ENCODE measurements around the gene CDC45.

The CDC45 gene

DNA sequence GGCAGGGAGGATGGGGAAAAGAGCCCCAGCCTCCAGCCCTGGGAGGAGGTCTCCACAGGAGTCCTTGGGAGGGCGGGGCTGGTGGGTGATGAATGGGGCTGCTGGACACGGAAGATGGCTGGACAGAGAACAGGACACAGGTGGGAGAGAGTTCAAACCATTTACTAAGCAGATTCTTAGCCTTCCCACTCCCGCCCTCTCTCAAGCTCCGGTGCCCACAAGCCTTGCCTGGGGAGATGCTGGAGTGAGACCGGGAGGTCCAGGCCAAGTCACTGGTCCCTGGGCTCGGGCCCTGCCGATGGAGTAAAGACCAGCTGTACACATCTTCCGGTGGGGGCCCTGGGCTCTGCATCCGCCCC is 43.1 kb downstream of the CDC45 start:
- H3K4me3 ChIP-seq (ENCODE audit: control insufficient read depth, low read depth, low read length): no peak overlapping the region
- no peak for DNase-seq (ENCODE audit: low read depth)
- TF ChIP-seq, protein P1, sequence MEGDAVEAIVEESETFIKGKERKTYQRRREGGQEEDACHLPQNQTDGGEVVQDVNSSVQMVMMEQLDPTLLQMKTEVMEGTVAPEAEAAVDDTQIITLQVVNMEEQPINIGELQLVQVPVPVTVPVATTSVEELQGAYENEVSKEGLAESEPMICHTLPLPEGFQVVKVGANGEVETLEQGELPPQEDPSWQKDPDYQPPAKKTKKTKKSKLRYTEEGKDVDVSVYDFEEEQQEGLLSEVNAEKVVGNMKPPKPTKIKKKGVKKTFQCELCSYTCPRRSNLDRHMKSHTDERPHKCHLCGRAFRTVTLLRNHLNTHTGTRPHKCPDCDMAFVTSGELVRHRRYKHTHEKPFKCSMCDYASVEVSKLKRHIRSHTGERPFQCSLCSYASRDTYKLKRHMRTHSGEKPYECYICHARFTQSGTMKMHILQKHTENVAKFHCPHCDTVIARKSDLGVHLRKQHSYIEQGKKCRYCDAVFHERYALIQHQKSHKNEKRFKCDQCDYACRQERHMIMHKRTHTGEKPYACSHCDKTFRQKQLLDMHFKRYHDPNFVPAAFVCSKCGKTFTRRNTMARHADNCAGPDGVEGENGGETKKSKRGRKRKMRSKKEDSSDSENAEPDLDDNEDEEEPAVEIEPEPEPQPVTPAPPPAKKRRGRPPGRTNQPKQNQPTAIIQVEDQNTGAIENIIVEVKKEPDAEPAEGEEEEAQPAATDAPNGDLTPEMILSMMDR (IDR thresholded peaks at IDR 0.05; ENCODE audit: control insufficient read depth, insufficient read depth, low read depth, low read length, missing control alignments): no peak

DNA sequence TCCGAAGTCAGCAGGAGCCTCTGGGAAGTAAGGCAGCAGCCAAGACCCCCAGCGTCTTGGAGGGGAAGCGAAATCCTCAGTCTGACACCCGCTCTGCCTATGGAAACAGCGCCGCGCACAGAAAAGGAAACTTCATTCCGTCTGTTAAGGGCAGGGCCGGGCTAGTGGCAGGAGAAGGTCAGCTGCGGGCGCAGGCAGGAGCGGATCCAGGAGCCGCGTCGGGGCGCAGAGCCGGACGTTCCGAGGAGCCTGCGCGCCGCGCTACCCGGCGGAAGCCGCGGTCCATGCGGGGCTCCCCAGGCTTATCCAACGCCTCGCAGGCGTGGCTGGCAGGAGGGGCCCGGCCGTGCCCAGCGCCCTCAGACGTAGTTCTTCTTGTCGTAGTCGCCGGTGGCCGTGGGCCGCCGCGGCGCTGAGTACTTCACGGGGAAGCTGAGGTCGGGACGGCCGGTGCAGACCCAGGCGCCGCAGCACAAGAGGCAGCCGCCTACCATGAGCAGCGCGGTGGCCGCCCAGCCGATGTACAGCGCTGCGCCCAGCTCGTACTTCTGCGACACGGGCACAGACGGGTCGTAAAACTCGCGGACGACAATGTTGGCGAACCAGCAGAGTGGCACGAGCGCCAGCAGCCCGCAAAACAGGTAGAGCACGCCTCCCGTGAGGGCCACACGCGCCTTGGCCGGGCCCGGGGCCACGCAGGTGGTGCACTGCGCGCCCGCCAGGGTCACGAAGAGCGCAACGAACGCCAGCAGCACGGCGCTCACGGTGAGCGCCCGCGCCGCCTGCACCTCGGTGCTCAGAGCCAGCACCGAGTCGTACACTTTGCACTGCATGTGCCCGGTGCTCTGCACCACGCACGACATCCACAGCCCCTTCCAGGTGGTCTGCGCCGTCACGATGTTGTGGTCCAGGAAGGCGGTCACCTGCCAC is 43.8 kb downstream of the CDC45 start:
- DNase-seq (ENCODE audit: low read depth): no peak
- TF ChIP-seq, protein P1 (IDR thresholded peaks at IDR 0.05; ENCODE audit: control insufficient read depth, insufficient read depth, low read depth, low read length, missing control alignments): no peak
- peak overlapping the region; percentile 40 for H3K4me3 ChIP-seq (ENCODE audit: control insufficient read depth, low read depth, low read length)

DNA sequence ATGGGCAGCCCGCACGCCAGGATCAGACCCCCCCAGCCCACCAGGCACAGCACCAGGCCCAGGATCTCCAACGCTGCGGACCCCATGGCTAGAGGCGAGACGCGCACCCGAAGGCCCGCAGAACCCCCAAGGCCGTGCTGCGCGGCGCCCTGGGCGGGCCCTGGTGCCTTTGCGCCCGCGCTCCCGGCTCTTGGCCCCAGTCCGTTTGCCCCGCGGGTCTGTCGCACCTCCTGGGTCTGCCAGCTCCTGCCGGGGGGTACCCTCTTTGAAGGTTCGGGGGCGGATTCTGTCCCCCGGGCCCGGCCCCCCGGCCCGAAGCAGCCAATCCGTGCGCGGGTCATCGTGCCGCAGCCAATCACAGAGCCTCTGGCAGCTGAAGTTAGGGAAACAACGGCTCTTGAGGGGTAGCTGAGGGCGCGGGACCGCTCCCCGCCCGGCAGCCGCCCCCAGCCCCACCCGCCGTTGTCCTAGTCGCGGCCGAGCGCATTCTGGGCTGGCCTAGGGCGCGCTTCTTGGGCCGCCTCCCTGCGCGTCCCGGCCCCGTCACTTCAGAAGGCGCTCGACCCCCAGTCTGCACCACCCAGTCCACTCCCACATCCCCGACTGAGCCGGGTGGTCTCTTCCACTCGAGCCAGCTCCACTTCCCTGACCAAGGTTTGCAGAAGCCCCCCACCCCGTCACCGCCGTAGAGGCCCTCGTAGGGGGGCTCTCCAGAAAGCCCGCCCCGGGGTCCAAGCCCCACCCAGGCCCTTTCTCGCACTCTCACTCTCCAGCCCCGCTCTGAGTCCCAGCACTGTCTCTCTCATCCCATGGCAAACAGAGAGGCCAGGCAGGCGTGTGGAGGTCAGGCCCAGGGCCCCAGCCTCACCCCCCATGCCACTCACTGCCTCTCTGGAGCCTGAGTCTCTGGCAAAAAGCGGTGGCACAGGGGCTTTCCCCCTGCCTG is 44.7 kb downstream of the CDC45 start, which contains the start of gene CLDN5:
CLDN5 (minus strand) TSS at position 241 of the 946 bp plus-strand sequence; CDS start at position 86, 155 bp downstream.
- peak within 1 kb of the TSS; percentile 40 for H3K4me3 ChIP-seq (ENCODE audit: control insufficient read depth, low read depth, low read length)
- TF ChIP-seq, protein P1 (IDR thresholded peaks at IDR 0.05; ENCODE audit: control insufficient read depth, insufficient read depth, low read depth, low read length, missing control alignments): no peak
- DNase-seq (ENCODE audit: low read depth): no peak

DNA sequence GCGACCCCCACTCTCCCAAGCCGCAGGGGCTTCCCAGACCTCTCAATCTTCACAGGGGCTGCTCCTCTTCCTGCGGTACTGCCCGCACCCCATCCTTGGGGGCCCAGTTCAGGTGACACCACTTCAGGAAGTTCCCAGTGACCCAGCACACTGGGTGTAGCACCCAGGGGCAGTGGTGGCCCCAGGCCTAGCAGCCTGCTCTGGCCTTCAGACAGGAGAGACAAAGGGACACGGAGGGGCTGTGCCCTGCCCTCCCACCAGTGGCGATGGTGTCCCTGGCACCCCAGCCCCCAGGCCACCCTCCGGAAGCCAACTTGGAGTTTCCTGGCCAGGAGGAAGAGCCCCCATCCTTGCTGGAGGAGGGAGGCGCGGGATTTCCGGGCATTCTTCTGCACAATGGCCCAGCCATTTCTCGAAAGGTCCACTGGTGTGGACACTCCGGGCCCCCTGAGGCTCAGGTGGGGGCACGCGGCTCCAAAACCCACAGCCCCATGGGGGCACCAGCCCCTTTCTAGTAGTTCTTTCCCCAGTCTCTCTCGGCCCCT is 45.5 kb downstream of the CDC45 start:
- H3K4me3 ChIP-seq (ENCODE audit: control insufficient read depth, low read depth, low read length): no peak overlapping the region
- no peak for DNase-seq (ENCODE audit: low read depth)
- TF ChIP-seq, protein P1 (IDR thresholded peaks at IDR 0.05; ENCODE audit: control insufficient read depth, insufficient read depth, low read depth, low read length, missing control alignments): no peak

DNA sequence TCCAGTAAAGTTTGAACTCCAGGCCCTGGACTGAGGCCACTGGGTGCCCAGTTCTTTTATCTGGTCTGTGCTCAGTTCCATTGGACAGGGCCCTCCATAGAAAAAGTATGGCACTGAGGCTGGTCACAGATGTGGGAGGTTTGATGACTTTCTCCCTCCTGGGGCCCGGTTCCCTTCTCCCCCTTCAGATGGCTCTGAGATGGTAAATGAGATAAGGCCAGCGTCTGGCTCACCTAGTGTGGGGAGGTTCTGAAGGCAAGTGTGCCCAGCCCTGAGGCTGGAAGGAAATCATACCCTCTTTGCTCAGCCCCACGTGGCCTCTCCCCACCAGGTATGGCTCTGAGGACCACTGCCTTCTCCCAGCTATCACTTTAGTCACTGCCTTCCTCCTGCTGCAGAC is 45.9 kb downstream of the CDC45 start:
- DNase-seq (ENCODE audit: low read depth): no peak
- no peak overlapping the region for H3K4me3 ChIP-seq (ENCODE audit: control insufficient read depth, low read depth, low read length)
- TF ChIP-seq, protein P1 (IDR thresholded peaks at IDR 0.05; ENCODE audit: control insufficient read depth, insufficient read depth, low read depth, low read length, missing control alignments): no peak

DNA sequence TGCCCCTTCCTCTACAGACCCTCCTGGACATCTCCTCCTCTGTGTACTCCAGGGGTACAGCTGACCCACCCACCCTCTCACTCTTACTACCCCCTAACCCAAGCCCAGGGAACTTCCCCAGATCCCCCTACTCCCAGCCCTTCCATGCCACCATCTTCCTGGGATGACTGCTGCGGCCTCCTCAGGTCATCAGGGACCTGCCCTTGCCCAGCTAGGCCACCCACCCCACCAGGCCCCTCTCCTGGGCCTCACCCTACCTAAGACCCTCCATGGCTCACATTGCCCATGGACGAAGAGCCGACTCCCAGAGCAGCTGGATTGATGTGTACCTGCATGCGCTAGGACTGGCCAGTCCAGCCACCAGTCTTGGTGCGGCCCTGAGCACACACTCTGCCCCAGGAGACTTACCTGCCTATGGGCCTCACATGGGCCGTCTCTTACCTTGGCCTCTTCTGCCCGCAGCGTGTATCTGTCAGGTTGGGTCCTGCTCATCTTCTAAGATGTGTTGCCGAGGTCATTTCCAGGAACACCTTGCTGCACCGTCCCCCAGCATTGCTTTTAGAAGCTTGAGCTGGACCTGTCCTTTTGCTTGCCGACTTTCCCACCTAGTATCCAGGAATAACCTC is 46.5 kb downstream of the CDC45 start:
- TF ChIP-seq, protein P1 (IDR thresholded peaks at IDR 0.05; ENCODE audit: control insufficient read depth, insufficient read depth, low read depth, low read length, missing control alignments): no peak
- no peak for DNase-seq (ENCODE audit: low read depth)
- H3K4me3 ChIP-seq (ENCODE audit: control insufficient read depth, low read depth, low read length): no peak overlapping the region

Data from AG09309 (cell line).